SKM-1 treated with dmso at 0.1 percent for 144 hours (cell line): ENCODE results near the gene TEX54.

Source experiments
- DNase-seq: peaks from one replicate; lab custom pipeline; 2025; ENCODE audit not compliant: unreplicated experiment; lab: John Stamatoyannopoulos, UW

TEX54 gene

GRCh38 chr11:62789576-62789975, 43.1 kb downstream of the TEX54 start:
- no peak for DNase-seq

- DNase-seq = no peak
These were observed 43.6 kb downstream of the TEX54 start for GRCh38 chr11:62788991-62789390.

GRCh38 chr11:62787005-62787759, 45.5 kb downstream of the TEX54 start, which contains the start of gene TMEM179B:
Gene TMEM179B, plus strand, starts transcription at chr11:62787402. Its CDS starts 30 bp downstream, at chr11:62787432.
- DNase-seq = peak; percentile 94

- peak; percentile 87 for DNase-seq
These were observed 46.2 kb downstream of the TEX54 start for GRCh38 chr11:62786318-62787004.

GRCh38 chr11:62782753-62783152, 49.9 kb downstream of the TEX54 start:
- no peak for DNase-seq
